Calu3 (cell line): Measurements from ENCODE around the gene ZC3H18. TPM values are rescaled to one million over a fixed set of nuclear protein-coding genes. Genes with fewer than 3 reads are reported as not detected.

ENCODE experiments used
- BruUV-seq: library from RNA; stranded (reverse); fragments of 400-500 nt; replicated peaks from 2 replicates; lab custom pipeline; 2021; lab: Mats Ljungman, UMichigan
- CTCF ChIA-PET: fragments of 300-600 bp; sonication (Branson Sonifier 250); formaldehyde crosslinking; loops from one replicate; lab custom pipeline; 2022; ENCODE audit warnings: antibody characterized with exemption; lab: Charles Lee
- DNase-seq: peaks from one replicate; pipeline ENCODE4 v3.0.0; 2022
- H3K27ac Mint-ChIP-seq: one replicate; pipeline ENCODE4 v1.8.0; 2022; ENCODE audit warnings: mixed read lengths; ENCODE audit not compliant: unreplicated experiment
- H3K27me3 Mint-ChIP-seq: one replicate; pipeline ENCODE4 v1.8.0; 2022; ENCODE audit warnings: mixed read lengths; ENCODE audit not compliant: unreplicated experiment
- H3K36me3 Mint-ChIP-seq: one replicate; pipeline ENCODE4 v1.8.0; 2022; ENCODE audit warnings: mild to moderate bottlenecking, moderate library complexity, mixed read lengths; ENCODE audit not compliant: insufficient read depth, unreplicated experiment
- H3K4me1 Mint-ChIP-seq: one replicate; pipeline ENCODE4 v1.8.0; 2022; ENCODE audit warnings: mild to moderate bottlenecking, low read depth, mixed read lengths; ENCODE audit not compliant: unreplicated experiment
- H3K4me3 Mint-ChIP-seq: one replicate; pipeline ENCODE4 v1.8.0; 2022; ENCODE audit warnings: mild to moderate bottlenecking, low read depth, moderate library complexity, mixed read lengths; ENCODE audit not compliant: unreplicated experiment
- H3K9me3 Mint-ChIP-seq: one replicate; pipeline ENCODE4 v1.8.0; 2022; ENCODE audit warnings: low read depth, mixed read lengths; ENCODE audit not compliant: unreplicated experiment
- intact Hi-C: fragments of 100-400 bp; cut with micrococcal nuclease; formaldehyde crosslinking; loops from one replicate; pipeline ENCODE4 v1.10.0; 2022; ENCODE audit not compliant: unreplicated experiment
- total RNA-seq: library from RNA; stranded (reverse); gene quantifications from 2 replicates; pipeline ENCODE4 v1.2.3, GENCODE V29; 2022
- TF ChIP-seq, protein P1 (sequence below): fragments of 200-600 bp; IDR thresholded peaks from one replicate; pipeline ENCODE4 v1.8.0; 2022; ENCODE audit warnings: antibody characterized with exemption; ENCODE audit not compliant: unreplicated experiment

The ZC3H18 gene
- total RNA-seq, 1 experiment from 2014 or later = 85.7 TPM

DNA sequence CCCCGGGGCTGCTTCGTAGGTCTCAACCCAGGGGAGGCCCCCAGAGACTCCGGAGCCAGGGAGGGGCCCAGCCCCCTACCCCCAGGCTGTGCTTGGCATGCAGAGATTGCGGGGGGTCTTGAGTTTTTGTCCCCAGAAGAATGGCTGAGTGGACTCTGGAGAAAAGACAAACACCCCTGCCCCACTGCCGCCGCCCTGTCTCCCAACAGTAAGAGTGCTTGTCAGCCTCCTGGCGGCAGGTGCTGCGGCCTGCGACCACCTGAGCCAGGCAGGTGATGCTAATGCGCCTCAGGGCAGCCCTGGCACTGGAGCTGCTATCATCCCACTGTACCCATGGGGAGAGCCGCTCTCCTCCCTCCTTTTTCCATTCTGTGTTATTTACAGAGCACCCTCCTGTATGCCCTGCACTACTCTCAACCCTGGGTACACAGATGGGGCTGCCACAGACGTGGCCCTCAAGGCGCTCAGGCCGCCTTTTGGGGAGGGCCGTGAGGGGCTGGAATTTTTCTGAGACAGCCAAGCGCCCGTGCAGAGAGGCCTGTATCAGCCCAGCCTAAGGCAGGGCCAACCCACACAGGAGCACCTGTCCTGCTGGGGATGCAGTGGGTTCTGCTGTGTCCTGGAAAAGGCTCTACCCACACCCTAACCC, 65.6 kb downstream of the ZC3H18 start:
- no peak for DNase-seq
- Mint-ChIP-seq H3K4me3 (peak overlapping the region; percentile 61), H3K27ac (no peak overlapping the region), H3K9me3 (no peaks in the 10 kb centered on the region), H3K4me1 (peaks cover 21% of the 10 kb centered on the region), H3K27me3 (peaks cover 38% of the 10 kb centered on the region), H3K36me3 (peaks cover 72% of the 10 kb centered on the region)
- TF ChIP-seq, protein P1, sequence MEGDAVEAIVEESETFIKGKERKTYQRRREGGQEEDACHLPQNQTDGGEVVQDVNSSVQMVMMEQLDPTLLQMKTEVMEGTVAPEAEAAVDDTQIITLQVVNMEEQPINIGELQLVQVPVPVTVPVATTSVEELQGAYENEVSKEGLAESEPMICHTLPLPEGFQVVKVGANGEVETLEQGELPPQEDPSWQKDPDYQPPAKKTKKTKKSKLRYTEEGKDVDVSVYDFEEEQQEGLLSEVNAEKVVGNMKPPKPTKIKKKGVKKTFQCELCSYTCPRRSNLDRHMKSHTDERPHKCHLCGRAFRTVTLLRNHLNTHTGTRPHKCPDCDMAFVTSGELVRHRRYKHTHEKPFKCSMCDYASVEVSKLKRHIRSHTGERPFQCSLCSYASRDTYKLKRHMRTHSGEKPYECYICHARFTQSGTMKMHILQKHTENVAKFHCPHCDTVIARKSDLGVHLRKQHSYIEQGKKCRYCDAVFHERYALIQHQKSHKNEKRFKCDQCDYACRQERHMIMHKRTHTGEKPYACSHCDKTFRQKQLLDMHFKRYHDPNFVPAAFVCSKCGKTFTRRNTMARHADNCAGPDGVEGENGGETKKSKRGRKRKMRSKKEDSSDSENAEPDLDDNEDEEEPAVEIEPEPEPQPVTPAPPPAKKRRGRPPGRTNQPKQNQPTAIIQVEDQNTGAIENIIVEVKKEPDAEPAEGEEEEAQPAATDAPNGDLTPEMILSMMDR = no peak
- intact Hi-C loops = no loop called here
- CTCF ChIA-PET = no interaction called here
- BruUV-seq = no TSS peak

DNA sequence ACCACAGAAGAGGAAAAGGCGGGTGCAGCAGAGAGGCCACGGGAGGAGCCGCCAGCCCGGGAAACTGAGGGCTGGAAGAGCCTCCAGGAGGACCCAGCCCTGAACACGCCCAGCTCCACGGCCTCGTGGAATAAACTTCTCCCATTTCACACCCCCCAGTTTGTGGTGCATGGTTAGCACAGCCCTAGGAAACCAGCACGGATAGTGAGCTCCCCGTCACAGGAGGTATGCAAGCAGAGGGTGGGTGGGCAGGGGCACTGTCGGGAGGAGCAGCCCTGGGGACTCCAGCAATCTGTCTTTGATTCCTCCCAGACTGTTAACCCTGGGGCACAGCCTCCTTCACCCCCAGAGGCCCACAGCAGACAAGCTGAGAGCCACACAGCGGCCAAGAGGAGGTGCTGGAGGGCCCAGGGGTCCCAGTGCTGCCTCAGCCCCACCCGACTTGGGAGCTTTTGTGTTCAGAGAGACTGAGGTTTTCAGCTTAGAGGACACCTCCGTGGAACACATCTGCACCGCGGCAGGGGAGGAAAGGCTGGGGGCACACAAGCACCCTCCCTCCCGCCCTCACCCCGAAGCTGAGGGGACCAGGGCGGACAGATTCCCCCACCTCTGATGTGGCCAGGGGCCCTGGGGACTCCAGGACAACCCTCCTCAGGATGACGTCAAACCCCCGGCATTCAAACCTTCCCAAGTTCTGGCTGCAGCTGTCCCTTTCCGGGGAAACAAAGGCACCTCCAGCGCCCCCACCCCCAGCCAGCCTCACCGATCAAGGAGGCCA, 66.5 kb downstream of the ZC3H18 start:
- Mint-ChIP-seq H3K4me1 (peaks cover 21% of the 10 kb centered on the region), H3K9me3 (no peaks in the 10 kb centered on the region), H3K27ac (no peak overlapping the region), H3K36me3 (peaks cover 75% of the 10 kb centered on the region), H3K27me3 (peaks cover 42% of the 10 kb centered on the region), H3K4me3 (no peak overlapping the region)
- CTCF ChIA-PET = interaction anchor here (0.6 kb wide), 1 partner anchor 108 kb away, joined by 3 read pairs; no protein-coding TSS in a partner anchor
- no TSS peak for BruUV-seq
- no peak for DNase-seq
- intact Hi-C loops = no loop called here
- TF ChIP-seq, protein P1 = no peak

DNA sequence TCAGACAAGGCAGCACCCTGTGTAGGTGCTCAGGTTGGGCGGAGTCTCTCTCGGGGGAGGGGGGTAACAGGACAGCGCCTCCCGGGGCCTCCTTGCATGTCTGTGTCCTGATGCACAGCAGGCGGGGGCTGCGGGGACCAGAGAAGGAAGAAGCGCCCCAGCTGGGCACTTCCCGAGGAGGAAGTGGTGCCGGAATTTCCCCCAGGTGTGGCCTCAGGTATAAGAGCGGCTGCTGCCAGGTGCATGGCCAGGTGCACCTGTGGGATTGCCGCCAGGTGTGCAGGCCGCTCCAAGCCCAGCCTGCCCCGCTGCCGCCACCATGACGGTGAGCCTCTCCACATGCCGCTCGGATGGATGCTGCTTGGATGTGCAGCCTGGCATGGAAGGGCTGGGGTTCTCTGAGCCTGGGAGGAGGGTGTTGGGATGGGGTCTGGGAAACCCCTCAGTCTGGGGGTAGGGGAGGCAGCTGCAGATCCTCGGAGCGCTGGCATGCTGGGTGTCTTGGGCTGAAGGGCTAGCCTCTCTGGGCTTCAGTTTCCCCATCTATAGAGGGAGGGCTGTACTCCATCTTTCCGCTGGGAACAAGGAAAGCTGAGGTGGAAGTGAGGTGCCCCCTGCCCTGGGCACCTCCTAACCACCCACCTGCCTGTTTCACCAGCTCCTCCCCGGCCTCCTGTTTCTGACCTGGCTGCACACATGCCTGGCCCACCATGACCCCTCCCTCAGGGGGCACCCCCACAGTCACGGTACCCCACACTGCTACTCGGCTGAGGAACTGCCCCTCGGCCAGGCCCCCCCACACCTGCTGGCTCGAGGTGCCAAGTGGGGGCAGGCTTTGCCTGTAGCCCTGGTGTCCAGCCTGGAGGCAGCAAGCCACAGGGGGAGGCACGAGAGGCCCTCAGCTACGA, 68.4 kb downstream of the ZC3H18 start, which contains the start of gene IL17C:
Gene IL17C (plus strand): TSS at position 250 of the 908 bp plus-strand sequence. CDS start 70 bp downstream, at position 320.
- Mint-ChIP-seq H3K4me3 (peak within 1 kb of the TSS; percentile 54), H3K27me3 (peaks cover 42% of the 10 kb centered on the region), H3K36me3 (peaks cover 75% of the 10 kb centered on the region), H3K9me3 (no peaks in the 10 kb centered on the region), H3K27ac (no peak within 1 kb of the TSS), H3K4me1 (peaks cover 21% of the 10 kb centered on the region)
- TF ChIP-seq, protein P1 = no peak
- intact Hi-C loops = no loop called here
- CTCF ChIA-PET = interaction anchor here (0.8 to 1.4 kb wide), 3 partner anchors 12 to 24 kb away, joined by 3 to 4 read pairs (median 3); partner anchors contain the start of gene CYBA
- BruUV-seq = no TSS peak
- DNase-seq = peak; percentile 61
